Measurements from ENCODE around the gene GDA. TPM values are rescaled to one million over a fixed set of nuclear protein-coding genes. Genes with fewer than 3 reads are reported as not detected.

The GDA gene
- not detected in 2 replicates for total RNA-seq

- DNase-seq (ENCODE audit: low read depth, low spot score): no peak
Observed at GRCh38 chr9:72149231-72149975, at the start of gene GDA. Gene GDA (plus strand): TSS chr9:72149440. CDS start chr9:72149560, 120 bp downstream.

GRCh38 chr9:72102520-72102919 is 46.7 kb upstream of the GDA start:
- DNase-seq (ENCODE audit: low read depth, low spot score): no peak

DNA sequence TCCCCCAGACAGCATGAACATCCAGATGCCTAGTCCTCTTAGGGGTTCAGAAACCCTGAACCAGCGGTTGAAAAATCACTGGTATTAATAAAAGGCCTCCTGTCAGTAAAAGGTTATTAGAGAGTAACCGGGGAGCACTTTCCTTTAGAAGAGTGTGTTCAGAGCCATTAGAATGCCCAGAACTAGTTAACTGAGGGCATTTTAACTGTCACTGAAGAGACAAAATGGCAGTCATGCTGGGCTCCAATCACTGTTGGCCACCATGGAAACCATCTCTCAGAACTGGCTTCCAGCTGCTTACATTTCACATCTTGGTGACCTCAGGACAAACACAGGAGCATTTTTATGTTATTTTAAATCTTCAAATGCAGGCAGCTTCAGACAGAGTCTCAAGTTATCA is 36.2 kb upstream of the GDA start:
- DNase-seq (ENCODE audit: low read depth, low spot score): no peak

DNA sequence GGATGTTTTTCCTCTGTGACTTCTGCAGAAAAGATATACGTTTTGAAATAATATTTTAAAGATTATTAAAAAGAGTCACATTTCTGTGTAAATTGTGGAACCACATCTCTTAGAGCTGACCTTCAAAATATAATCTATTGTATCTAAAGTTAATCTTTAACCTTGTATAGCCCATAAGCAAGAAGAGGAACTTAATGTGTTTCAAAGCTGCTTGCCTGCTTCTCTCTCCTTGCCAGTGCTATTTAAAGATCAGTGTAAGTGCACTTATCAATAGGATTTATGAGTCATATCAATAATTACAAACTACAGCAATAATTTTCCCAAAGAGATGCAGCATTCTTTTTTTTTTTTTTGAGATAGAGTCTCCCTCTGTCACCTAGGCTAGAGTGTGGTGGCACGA is 29.4 kb upstream of the GDA start:
- no peak for DNase-seq (ENCODE audit: low read depth, low spot score)

- no peak for DNase-seq (ENCODE audit: low read depth, low spot score)
Observed at GRCh38 chr9:72124947-72125346, 24.3 kb upstream of the GDA start.

DNA sequence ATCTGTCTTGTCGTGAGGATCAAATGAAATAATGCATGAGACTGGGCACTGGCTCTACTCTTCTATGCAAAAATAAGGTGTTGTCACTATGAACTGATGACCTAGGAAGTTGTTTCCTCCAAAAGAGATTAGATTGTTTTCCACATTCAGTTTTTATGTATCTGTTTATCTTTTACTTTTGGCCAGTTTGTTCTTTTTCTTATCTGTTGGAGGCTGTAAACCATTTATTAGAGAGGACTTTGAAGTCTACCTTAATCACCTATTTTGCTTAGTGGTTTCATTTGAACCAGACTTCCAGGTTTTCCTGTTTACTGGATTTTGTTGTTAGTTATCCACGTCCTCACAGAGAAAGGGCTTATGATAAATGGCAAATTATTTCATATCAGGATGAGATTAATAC is 21.5 kb upstream of the GDA start:
- DNase-seq (ENCODE audit: low read depth, low spot score): no peak

- no peak for DNase-seq (ENCODE audit: low read depth, low spot score)
Observed at GRCh38 chr9:72128526-72128925, 20.7 kb upstream of the GDA start.

DNA sequence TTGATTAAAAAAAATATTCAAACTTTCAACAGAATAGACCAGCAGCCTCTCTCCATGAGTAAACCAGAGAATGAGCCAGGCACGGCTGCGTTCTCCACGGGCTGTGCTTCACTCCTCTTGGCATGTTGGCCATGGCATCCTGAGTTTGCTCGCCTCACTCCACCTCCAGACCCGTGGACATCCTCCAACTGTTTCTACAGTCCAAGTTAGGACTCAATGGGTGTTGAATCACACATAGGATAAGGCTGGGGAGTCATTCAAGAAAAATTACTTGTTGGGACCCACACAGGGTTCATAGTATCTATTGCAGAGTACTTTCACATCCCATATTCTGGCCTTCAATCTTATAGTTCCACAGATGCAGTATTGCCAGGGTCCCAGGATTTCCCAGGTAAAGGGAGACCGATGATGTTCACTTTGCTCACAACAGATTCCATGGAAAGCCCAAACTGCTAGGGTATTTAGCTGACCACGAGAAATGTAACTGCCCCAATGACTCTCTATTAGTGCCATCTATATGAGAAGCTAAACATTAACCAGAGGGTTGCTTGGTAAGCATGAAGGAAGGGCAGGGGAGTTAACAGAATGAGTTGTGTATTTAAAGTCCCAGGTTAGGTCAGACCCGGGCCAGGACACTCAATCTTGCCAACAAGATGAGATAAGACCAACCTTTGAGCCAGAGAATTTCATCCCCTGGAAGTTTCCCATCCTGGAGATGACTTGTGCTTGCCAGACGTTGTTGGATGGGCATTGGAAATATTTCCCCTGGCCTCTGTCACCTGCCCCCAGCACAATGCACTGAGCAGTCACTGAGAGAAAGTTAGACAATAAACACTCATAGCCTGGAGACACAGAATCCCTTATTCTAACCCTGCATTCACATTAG is 19.7 kb upstream of the GDA start:
- DNase-seq (ENCODE audit: low read depth, low spot score): no peak

DNA sequence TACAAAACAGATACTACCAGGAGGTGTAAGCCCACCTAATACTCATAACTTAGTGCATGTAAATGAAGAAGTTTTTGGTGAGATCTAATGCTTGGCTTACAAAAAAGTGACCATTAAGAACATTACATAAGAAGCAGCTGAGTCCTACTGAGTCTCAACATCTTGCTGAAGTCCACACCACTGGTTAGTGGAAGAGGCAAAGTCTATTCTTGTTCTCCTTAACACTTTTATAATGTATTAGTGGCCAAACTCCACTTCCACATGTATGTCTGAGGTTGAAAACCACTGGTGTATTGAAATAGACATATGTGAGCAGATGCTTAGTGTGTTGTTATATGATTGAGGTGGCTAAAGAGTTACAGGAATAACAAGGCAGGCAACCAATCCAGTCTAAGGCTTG is 18.9 kb upstream of the GDA start:
- DNase-seq (ENCODE audit: low read depth, low spot score): no peak

DNA sequence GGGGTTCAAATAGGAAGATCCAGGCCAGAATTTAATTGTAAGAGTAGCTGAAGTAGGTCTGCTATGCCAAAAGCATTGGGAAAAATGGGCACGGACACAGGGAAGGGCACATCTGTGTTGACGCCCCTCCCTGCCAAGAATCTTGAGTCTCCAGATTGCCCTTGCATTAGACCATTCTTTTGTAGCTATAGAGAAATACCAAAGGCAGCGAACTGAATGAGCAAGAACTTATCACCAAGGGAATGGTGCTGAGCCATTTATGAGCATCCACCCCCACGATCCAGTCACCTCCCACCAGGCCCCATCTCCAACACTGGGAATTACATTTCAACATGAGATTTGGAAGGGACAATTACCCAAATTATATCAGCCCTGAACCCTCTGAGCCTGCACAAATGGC is 18.0 kb upstream of the GDA start:
- DNase-seq (ENCODE audit: low read depth, low spot score): no peak

GRCh38 chr9:72132052-72132451 is 17.2 kb upstream of the GDA start:
- no peak for DNase-seq (ENCODE audit: low read depth, low spot score)

DNA sequence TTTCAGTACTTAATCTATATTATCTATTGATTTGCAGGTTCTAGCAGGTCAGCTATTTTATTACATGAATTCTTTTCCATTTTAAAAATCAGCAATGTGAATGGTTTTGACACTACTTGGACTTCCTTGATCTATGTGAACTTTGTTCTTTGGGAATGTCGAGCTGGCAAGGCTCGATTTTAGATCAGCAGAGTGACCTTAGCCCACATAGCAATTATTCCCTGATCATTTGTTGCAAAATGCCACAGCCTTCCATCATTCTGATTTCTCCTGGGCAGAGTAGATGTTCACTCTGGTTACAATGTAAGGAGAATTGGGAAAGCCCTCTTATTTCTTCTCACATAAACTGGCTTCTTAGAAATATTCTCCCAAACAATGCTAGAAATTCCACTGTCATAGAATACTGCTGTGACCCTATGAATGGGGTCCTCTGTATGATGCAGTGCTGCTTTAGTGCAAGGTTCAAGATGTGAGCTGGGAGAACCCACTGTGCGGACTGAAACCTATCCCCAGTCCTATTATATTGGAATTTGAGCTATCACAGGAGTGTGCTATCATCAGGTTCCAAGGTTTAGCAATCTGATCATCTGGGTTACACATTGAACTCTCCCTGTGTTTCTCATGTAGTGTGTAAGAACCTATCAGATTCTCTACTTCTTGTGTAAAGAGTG is 15.7 kb upstream of the GDA start:
- DNase-seq (ENCODE audit: low read depth, low spot score): no peak

DNA sequence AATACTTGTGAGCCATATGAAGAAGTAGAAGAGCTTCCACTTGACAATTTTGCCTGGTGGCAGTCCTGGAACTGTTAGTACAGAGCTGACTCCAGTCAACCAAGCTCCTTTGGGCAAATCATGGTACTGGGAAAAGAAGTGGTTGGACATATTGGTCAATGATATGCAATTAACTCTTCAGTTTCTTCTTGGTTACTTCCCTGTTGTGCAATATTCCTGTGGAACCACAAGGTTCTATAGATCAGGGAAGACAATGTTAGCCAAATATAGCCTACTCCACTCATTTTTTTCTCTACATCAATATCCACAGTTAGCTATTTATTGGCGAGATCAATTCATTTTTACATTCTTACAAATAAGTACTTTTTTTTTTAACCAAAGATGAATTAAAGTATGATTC is 14.4 kb upstream of the GDA start:
- no peak for DNase-seq (ENCODE audit: low read depth, low spot score)

GRCh38 chr9:72137697-72138365 is 11.4 kb upstream of the GDA start:
- DNase-seq (ENCODE audit: low read depth, low spot score): no peak

DNA sequence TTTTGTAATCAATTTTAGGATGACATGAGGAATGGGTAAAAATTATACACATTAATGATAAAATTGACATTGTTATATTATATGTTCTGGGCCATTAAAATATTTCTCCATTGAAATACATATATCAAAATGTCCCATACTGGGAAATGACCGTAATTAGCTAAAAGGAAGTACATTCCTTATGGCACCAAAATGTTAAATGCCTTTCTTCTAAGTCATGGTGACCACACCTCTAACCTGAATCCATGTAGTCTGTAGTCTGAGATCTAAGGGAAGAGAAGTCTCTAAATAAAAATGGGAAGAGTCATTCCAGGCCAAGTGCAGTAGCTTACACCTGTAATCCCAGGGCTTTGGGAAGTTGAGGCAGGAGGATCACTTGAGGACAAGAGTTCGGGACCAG is 10.0 kb upstream of the GDA start:
- no peak for DNase-seq (ENCODE audit: low read depth, low spot score)

DNA sequence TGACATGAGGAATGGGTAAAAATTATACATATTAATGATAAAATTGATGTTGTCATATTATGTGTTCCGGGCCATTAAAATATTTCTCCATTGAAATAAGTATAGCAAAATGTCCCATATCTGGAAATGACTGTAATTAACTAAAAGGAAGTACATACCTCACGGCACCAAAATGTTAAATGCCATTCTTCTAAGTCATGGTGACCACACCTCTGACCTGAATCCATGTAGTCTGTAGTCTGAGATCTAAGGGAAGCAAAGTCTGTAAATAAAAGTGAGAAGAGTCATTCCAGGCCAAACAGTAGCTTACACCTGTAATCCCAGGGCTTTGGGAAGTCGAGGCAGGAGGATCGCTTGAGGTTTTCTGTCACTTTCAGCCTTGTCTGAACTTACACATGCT is 8.7 kb upstream of the GDA start:
- no peak for DNase-seq (ENCODE audit: low read depth, low spot score)

DNA sequence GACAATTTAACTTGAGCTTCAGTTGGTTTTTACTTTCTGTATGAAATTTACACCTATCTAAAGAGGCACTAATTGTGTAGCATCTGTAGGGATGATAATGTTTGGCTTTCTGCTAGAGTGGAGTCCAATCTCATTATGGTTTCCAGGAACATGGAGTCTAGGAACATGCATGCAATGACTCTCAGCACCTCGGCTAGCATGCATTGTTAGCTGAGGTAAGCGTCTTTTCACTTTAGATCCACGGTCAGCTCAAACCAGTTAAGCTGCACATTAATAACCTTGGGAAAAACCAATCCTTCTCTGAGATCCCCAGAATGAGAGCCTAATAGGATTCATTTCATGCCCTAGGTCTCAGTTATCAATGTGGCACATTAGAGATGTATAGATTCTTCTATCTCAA is 7.8 kb upstream of the GDA start:
- DNase-seq (ENCODE audit: low read depth, low spot score): no peak

- no peak for DNase-seq (ENCODE audit: low read depth, low spot score)
Observed at GRCh38 chr9:72144756-72145492, 4.3 kb upstream of the GDA start.

DNA sequence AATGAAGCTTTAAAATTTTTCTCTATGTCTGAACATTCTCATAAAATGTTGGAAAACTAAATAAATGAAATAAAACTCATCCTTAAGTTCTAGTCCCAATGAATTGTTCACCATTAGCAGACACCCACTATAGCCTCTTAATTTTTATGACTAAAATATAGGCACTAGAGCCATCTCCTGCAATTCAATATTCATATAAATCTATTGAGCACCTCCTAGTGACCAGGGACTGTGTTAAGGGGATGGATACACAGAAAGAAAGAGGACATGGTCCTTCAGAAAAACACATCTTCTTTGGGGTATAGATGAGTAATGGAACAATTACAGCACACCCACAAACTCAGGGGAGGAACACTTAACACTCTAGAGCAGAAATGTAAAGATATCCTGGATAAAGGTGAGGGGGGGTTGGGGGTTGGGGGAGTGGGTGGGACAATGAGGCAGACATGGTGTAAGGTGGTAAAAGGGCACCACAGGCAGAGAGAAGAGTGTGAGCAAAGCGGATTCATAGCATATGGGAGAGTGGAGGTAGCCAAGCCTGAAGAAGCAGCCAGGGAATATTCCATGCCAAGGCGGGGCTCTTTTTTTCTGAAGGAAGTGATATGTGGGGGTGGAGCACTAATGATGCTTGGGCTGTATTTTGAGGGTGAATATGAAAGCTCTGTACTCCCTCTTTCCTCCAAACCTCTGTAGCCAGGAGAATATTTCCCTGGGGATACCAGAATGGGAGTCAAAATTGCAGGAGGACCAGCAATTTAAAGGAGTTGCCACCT is 3.3 kb upstream of the GDA start:
- DNase-seq (ENCODE audit: low read depth, low spot score): no peak

DNA sequence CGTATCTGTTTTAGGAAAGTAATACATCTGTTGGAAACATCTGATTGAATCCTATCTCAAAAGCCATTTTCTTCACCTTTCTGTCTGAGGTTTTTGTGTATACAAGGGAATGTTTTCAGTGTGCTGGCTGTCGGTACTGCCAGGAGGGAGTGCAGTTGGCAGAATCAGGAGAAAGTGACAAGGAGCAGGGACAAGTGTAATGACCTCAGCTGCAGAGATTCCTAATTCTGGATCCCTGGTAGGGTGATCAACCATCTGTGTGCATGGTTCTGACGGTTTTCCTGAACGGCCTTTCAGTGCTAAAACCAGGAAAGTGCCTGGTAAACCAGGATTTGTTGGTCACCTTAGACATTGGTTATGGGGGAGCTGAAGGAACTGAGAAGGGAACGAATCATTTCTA is 1.6 kb upstream of the GDA start:
- DNase-seq (ENCODE audit: low read depth, low spot score): no peak
